H1 (cell line): ENCODE measurements around the gene RPL18. TPM values are rescaled to one million over a fixed set of nuclear protein-coding genes. Genes with fewer than 3 reads are reported as not detected.

Experiments
- ASH2L ChIP-seq: fragments of 200-600, 300-600 bp; sonication (generic); IDR thresholded peaks from one replicate; pipeline ENCODE4 v1.7.1; 2017; ENCODE audit warnings: low read length
- ATF2 ChIP-seq: IDR thresholded peaks from 2 replicates; pipeline ENCODE4 v1.6.1; 2012; ENCODE audit warnings: low read length, inconsistent platforms
- BACH1 ChIP-seq: IDR thresholded peaks from 2 replicates; pipeline ENCODE4 v1.6.1; 2012; ENCODE audit warnings: low read length, improper control_type of control experiment
- CTCF ChIP-seq, 3 experiments: IDR thresholded peaks; 1 replicate in 2 of 3; 2 replicates in 1 of 3; pipeline versions ENCODE4 v1.5.1 to v1.6.1; 2011; ENCODE audit warnings: low read length in 3 of 3, mild to moderate bottlenecking in 3 of 3, inconsistent platforms in 2 of 3, low read depth in 1 of 3, moderate library complexity in 1 of 3; ENCODE audit not compliant: insufficient read depth in 1 of 3; ENCODE audit errors: control extremely low read depth in 1 of 3
- EGR1 ChIP-seq: IDR thresholded peaks from 2 replicates; pipeline ENCODE4 v1.6.1; 2011; ENCODE audit warnings: low read depth, low read length, borderline replicate concordance
- EZH2 ChIP-seq: fragments of 200-600 bp; sonication (generic); IDR thresholded peaks from 2 replicates; pipeline ENCODE4 v1.7.1; 2012; ENCODE audit warnings: low read depth, mild to moderate bottlenecking, moderate library complexity, low read length, inconsistent platforms; ENCODE audit not compliant: severe bottlenecking
- GTF2F1 ChIP-seq: IDR thresholded peaks from 2 replicates; pipeline ENCODE4 v1.6.1; 2012; ENCODE audit warnings: low read depth, low read length, improper control_type of control experiment, borderline replicate concordance
- HDAC6 ChIP-seq: IDR thresholded peaks from one replicate; pipeline ENCODE4 v1.7.1; 2012; ENCODE audit warnings: low read depth, mild to moderate bottlenecking, inconsistent platforms, low read length, moderate library complexity
- JUN ChIP-seq: IDR thresholded peaks from 2 replicates; pipeline ENCODE4 v1.6.1; 2011; ENCODE audit warnings: low read depth, mild to moderate bottlenecking, improper control_type of control experiment, low read length
- KDM1A ChIP-seq: fragments of 200-600, 300-600 bp; sonication (generic); IDR thresholded peaks from 2 replicates; pipeline ENCODE4 v1.7.1; 2016; ENCODE audit warnings: mild to moderate bottlenecking, low read length, borderline replicate concordance
- MAFK ChIP-seq: IDR thresholded peaks from 2 replicates; pipeline ENCODE4 v1.6.1; 2012; ENCODE audit warnings: low read depth, mild to moderate bottlenecking, improper control_type of control experiment, low read length
- PHF8 ChIP-seq: fragments of 200-600 bp; sonication (generic); conservative IDR thresholded peaks from 2 replicates; pipeline ENCODE4 v1.7.1; 2012; ENCODE audit warnings: low read depth, mild to moderate bottlenecking, inconsistent platforms, low read length, moderate library complexity
- POLR2AphosphoS5 ChIP-seq: IDR thresholded peaks from 2 replicates; pipeline ENCODE4 v1.6.1; 2011; ENCODE audit warnings: low read depth, low read length
- RAD21 ChIP-seq, 2 experiments: IDR thresholded peaks in 1 of 2; conservative IDR thresholded peaks in 1 of 2; 2 replicates each; pipeline ENCODE4 v1.6.1; 2011; ENCODE audit warnings: low read depth in 2 of 2, low read length in 2 of 2, improper control_type of control experiment in 1 of 2, inconsistent platforms in 1 of 2, mild to moderate bottlenecking in 1 of 2, moderate library complexity in 1 of 2
- RNF2 ChIP-seq: fragments of 200-900, 300-1000 bp; sonication (generic); IDR thresholded peaks from 2 replicates; pipeline ENCODE4 v1.7.1; 2016; ENCODE audit warnings: borderline replicate concordance, low read depth, mild to moderate bottlenecking, antibody characterized with exemption, low read length; ENCODE audit not compliant: poor library complexity, severe bottlenecking; ENCODE audit errors: missing control alignments
- SIX5 ChIP-seq: IDR thresholded peaks from 2 replicates; pipeline ENCODE4 v1.6.1; 2011; ENCODE audit warnings: mild to moderate bottlenecking, low read depth, low read length
- SP1 ChIP-seq: IDR thresholded peaks from 2 replicates; pipeline ENCODE4 v1.6.1; 2011; ENCODE audit warnings: low read depth, low read length
- SP4 ChIP-seq: IDR thresholded peaks from 2 replicates; pipeline ENCODE4 v1.6.1; 2012; ENCODE audit warnings: low read length, inconsistent platforms
- SUZ12 ChIP-seq: fragments of 200-600 bp; sonication (generic); IDR thresholded peaks from 2 replicates; pipeline ENCODE4 v1.6.1; 2012; ENCODE audit warnings: mild to moderate bottlenecking, inconsistent platforms, low read length, moderate library complexity, mixed read lengths
- TBP ChIP-seq: IDR thresholded peaks from 2 replicates; pipeline ENCODE4 v1.6.1; 2011; ENCODE audit warnings: low read depth, low read length, improper control_type of control experiment
- polyA plus RNA-seq, 7 experiments: library from polyadenylated mRNA; depleted of rRNA in 3 of 7; stranded (reverse) in 5 of 7; unstranded in 2 of 7; fragments of >200 nt in 5 of 7; fragments of 200-250 nt in 2 of 7; gene quantifications; 1 replicate in 5 of 7; 2 replicates in 1 of 7; 4 replicates in 1 of 7; pipeline versions ENCODE4 v1.2.1 to v1.2.3, GENCODE V29; 2011 to 2013; ENCODE audit warnings: missing spikeins in 2 of 7, mixed read lengths in 2 of 7
- total RNA-seq: library from RNA; stranded (reverse); fragmentation: NEBNext Ultra II Directional; extraction: Animal tissue kit (Norgen Biotek cat#: 25700); gene quantifications from 2 replicates; pipeline ENCODE4 v1.2.1, GENCODE V29; 2021

The RPL18 gene
- total and polyA plus RNA-seq, 2 of the 8 experiments (the other 6 are each of a cell fraction or from before 2014, with no cell fraction given) = 1,669 to 2,789 TPM

- TF ChIP-seq BACH1 (no peak), SIX5 (no peak; the same call in 1 of the 2 replicates), ATF2 (no peak), GTF2F1 (peak; percentile 77), HDAC6 (no peak), CTCF (IDR thresholded peaks at IDR 0.05; ENCODE audit: control extremely low read depth in 1 of 3, insufficient read depth in 1 of 3, low read depth in 1 of 3, low read length in 3 of 3) (peak in 1 of 3 experiments; percentile 9; a peak in 1 of 4 replicates), TBP (peak; percentile 98), RAD21 (IDR thresholded peaks at IDR 0.05 in 1 of 2, conservative IDR thresholded peaks at IDR 0.05 in 1 of 2; ENCODE audit: low read depth in 2 of 2, low read length in 2 of 2) (no peak), EGR1 (peak; percentile 89), SP4 (peak; percentile 92; the same call in 1 of the 2 replicates), RNF2 (no peak), KDM1A (no peak), SUZ12 (no peak), ASH2L (peak; percentile 61), POLR2AphosphoS5 (peak; percentile 95), PHF8 (peak; percentile 94), MAFK (no peak), SP1 (peak; percentile 73), JUN (no peak), EZH2 (no peak)
These were observed at the start of gene RPL18, which contains the start of gene SPHK2 (continued) for GRCh38 chr19:48618916-48619691.
